Liver (tissue), 10 donors: ENCODE results near the gene TEX14. TPM values are rescaled to one million over a fixed set of nuclear protein-coding genes. Genes with fewer than 3 reads are reported as not detected.

Source experiments
- DNase-seq: peaks from one replicate; pipeline ENCODE4 v3.0.0-alpha.2; 2017; ENCODE audit warnings: low spot score
- H3K27ac ChIP-seq, 2 donors: one replicate each; pipeline ENCODE4 v1.7.0; 2013; ENCODE audit warnings: inconsistent platforms in 2 of 2, low read length in 2 of 2, control low read depth in 1 of 2, low read depth in 1 of 2, mild to moderate bottlenecking in 1 of 2
- H3K27me3 ChIP-seq, 4 donors: one replicate each; pipeline versions ENCODE4 v1.6.1 to v1.7.0; 2013; ENCODE audit warnings: low read length in 3 of 4, inconsistent platforms in 1 of 4, mild to moderate bottlenecking in 1 of 4, moderate library complexity in 1 of 4; ENCODE audit not compliant: control insufficient read depth in 4 of 4, insufficient read depth in 4 of 4
- H3K36me3 ChIP-seq, 4 donors: one replicate each; pipeline versions ENCODE4 v1.6.1 to v1.7.0; 2013; ENCODE audit warnings: low read length in 3 of 4, mild to moderate bottlenecking in 3 of 4, low read depth in 1 of 4, moderate library complexity in 1 of 4; ENCODE audit not compliant: control insufficient read depth in 4 of 4, insufficient read depth in 3 of 4
- H3K4me1 ChIP-seq, 4 donors: one replicate each; pipeline versions ENCODE4 v1.6.1 to v1.7.0; 2013; ENCODE audit warnings: low read length in 3 of 4, mild to moderate bottlenecking in 3 of 4, moderate library complexity in 1 of 4; ENCODE audit not compliant: control insufficient read depth in 4 of 4, insufficient read depth in 4 of 4
- H3K4me3 ChIP-seq, 3 donors: one replicate each; pipeline versions ENCODE4 v1.6.1 to v1.7.0; 2013; ENCODE audit warnings: low read length in 3 of 3, control low read depth in 1 of 3, low read depth in 1 of 3, mild to moderate bottlenecking in 1 of 3
- H3K9ac ChIP-seq, 2 donors: one replicate each; pipeline ENCODE4 v1.7.0; 2013; ENCODE audit warnings: low read length in 2 of 2, mild to moderate bottlenecking in 2 of 2, moderate library complexity in 2 of 2, control low read depth in 1 of 2, low read depth in 1 of 2
- H3K9me3 ChIP-seq, 4 donors: one replicate each; pipeline versions ENCODE4 v1.6.1 to v1.7.0; 2013; ENCODE audit warnings: low read length in 3 of 4; ENCODE audit not compliant: control insufficient read depth in 4 of 4
- ATF3 ChIP-seq: IDR thresholded peaks from 2 replicates; pipeline ENCODE4 v1.6.1; 2016; ENCODE audit warnings: antibody characterized with exemption
- CTCF ChIP-seq: fragments of 150-350 bp; IDR thresholded peaks from 2 replicates; pipeline ENCODE4 v1.5.1; 2017; ENCODE audit warnings: improper control_type of control experiment, low read depth, low read length; ENCODE audit not compliant: missing input control
- EGR1 ChIP-seq, 2 donors: IDR thresholded peaks; 2 replicates each; pipeline ENCODE4 v1.6.1; 2016 to 2018; ENCODE audit warnings: antibody characterized with exemption in 2 of 2, low read depth in 2 of 2
- FOXA1 ChIP-seq: IDR thresholded peaks from 2 replicates; pipeline ENCODE4 v1.6.1; 2016; ENCODE audit warnings: antibody characterized with exemption
- FOXA2 ChIP-seq: IDR thresholded peaks from 2 replicates; pipeline ENCODE4 v1.6.1; 2016; ENCODE audit warnings: antibody characterized with exemption
- GABPA ChIP-seq, 2 donors: IDR thresholded peaks in 1 of 2; conservative IDR thresholded peaks in 1 of 2; 2 replicates each; pipeline ENCODE4 v1.6.1; 2016; ENCODE audit warnings: antibody characterized with exemption in 2 of 2, mild to moderate bottlenecking in 1 of 2, moderate library complexity in 1 of 2
- HNF4A ChIP-seq, 2 donors: conservative IDR thresholded peaks; 2 replicates each; pipeline ENCODE4 v1.6.1; 2016; ENCODE audit warnings: antibody characterized with exemption in 2 of 2, mild to moderate bottlenecking in 2 of 2
- HNF4G ChIP-seq: IDR thresholded peaks from 2 replicates; pipeline ENCODE4 v1.6.1; 2016; ENCODE audit warnings: antibody characterized with exemption
- JUND ChIP-seq, 2 donors: IDR thresholded peaks; 2 replicates each; pipeline ENCODE4 v1.6.1; 2016; ENCODE audit warnings: antibody characterized with exemption in 2 of 2
- MAX ChIP-seq: IDR thresholded peaks from 2 replicates; pipeline ENCODE4 v1.6.1; 2016; ENCODE audit warnings: antibody characterized with exemption
- NR2F2 ChIP-seq: IDR thresholded peaks from 2 replicates; pipeline ENCODE4 v1.6.1; 2016; ENCODE audit warnings: antibody characterized with exemption
- RAD21 ChIP-seq, 2 donors: IDR thresholded peaks; 2 replicates each; pipeline ENCODE4 v1.6.1; 2016; ENCODE audit warnings: antibody characterized with exemption in 2 of 2, mild to moderate bottlenecking in 2 of 2
- REST ChIP-seq: IDR thresholded peaks from 2 replicates; pipeline ENCODE4 v1.6.1; 2016; ENCODE audit warnings: antibody characterized with exemption, mild to moderate bottlenecking
- RXRA ChIP-seq, 2 donors: IDR thresholded peaks; 2 replicates each; pipeline ENCODE4 v1.6.1; 2017 to 2018; ENCODE audit warnings: antibody characterized with exemption in 2 of 2, mild to moderate bottlenecking in 1 of 2
- SP1 ChIP-seq: IDR thresholded peaks from 2 replicates; pipeline ENCODE4 v1.6.1; 2018; ENCODE audit warnings: antibody characterized with exemption, mild to moderate bottlenecking
- TAF1 ChIP-seq: conservative IDR thresholded peaks from 2 replicates; pipeline ENCODE4 v1.6.1; 2016; ENCODE audit warnings: antibody characterized with exemption, mild to moderate bottlenecking
- YY1 ChIP-seq: IDR thresholded peaks from 2 replicates; pipeline ENCODE4 v1.6.1; 2016; ENCODE audit warnings: antibody characterized with exemption, mild to moderate bottlenecking
- ZBTB33 ChIP-seq: IDR thresholded peaks from 2 replicates; pipeline ENCODE4 v1.6.1; 2016; ENCODE audit warnings: antibody characterized with exemption
- WGBS: extraction: QIAGEN DNeasy Blood & Tissue Kit; methylation state at CpG from one replicate; pipeline ENCODE4 v1.1.7; 2013; 5-methylcytosine and 5-hydroxymethylcytosine counted together
- polyA plus RNA-seq, 2 donors: library from polyadenylated mRNA; stranded (reverse) in 1 of 2; unstranded in 1 of 2; fragments of 200-250 nt in 1 of 2; fragments of >200 nt in 1 of 2; fragmentation: Nextera tagmentation in 1 of 2; extraction: Ambion mirVana in 1 of 2; gene quantifications; one replicate each; pipeline versions ENCODE4 v1.2.1 to v1.2.3, GENCODE V29; 2013 to 2015
- small RNA-seq: library from RNA; depleted of rRNA; stranded (forward); fragments of <200 nt; gene quantifications from one replicate; pipeline ENCODE3, GENCODE V24; 2014
- total RNA-seq, 2 donors: library from RNA; depleted of rRNA; stranded (reverse); fragments of >200 nt; gene quantifications; one replicate each; pipeline ENCODE4 v1.2.3, GENCODE V29; 2014
- donor health status: healthy.
- donor health status: healthy.
- donor health status: healthy.
- donor health status: healthy.
- donor health status: healthy.

The TEX14 gene
- total and polyA plus RNA-seq, 4 donors: 0.01 to 0.17 (median 0.13) TPM

- Histone ChIP-seq H3K4me1 (peaks cover 4 to 36% (median 16%) of the 10 kb centered on the region in 4 donors), H3K27ac (peak overlapping the region; percentile 85 to 94), H3K36me3 (peaks cover 26 to 71% (median 64%) of the 10 kb centered on the region in 4 donors), H3K4me3 (no peak overlapping the region), H3K9me3 (no peaks in the 10 kb centered on the region), H3K9ac (peak overlapping the region in 1 of 2 donors; percentile 33), H3K27me3 (no peaks in the 10 kb centered on the region)
- WGBS: 37% methylated on average over 13 of the region's 13 CpGs
- DNase-seq: no peak
- TF ChIP-seq REST (peak; percentile 79), NR2F2 (no peak), FOXA2 (peak; percentile 28), RXRA (IDR thresholded peaks at IDR 0.05) (peak in 1 of 2 donors; percentile 92), HNF4A (conservative IDR thresholded peaks at IDR 0.05) (peak; percentile 89 to 99), CTCF (no peak), RAD21 (IDR thresholded peaks at IDR 0.05) (no peak), ZBTB33 (peak; percentile 61), SP1 (peak; percentile 29), FOXA1 (peak; percentile 65), MAX (peak; percentile 72), ATF3 (peak; percentile 43), JUND (IDR thresholded peaks at IDR 0.05) (peak in 1 of 2 donors; percentile 78), HNF4G (peak; percentile 67), TAF1 (no peak), GABPA (IDR thresholded peaks at IDR 0.05 in 1 of 2, conservative IDR thresholded peaks at IDR 0.05 in 1 of 2) (peak in 1 of 2 donors; percentile 49), EGR1 (IDR thresholded peaks at IDR 0.05; ENCODE audit: low read depth in 2 of 2) (peak in 1 of 2 donors; percentile 20), YY1 (peak; percentile 92)
Observed at GRCh38 chr17:58507123-58507634, 184.7 kb downstream of the TEX14 start.

Small RNA genes lying within 50 kb of the gene (small RNA-seq; reads per million reads assigned to genes)
- gene AC011195.1 (not detected), gene RF00012 (not detected), gene RNU1-108P (not detected), gene RNU1-52P (not detected), gene RNU1-85P (not detected)

Other genes starting within 250 kb of the TEX14 start
- under 1 TPM; 0.09 to 0.17 TPM for gene HSF5, start 203.6 kb downstream of the TEX14 start, total RNA-seq
- gene HSF5, start 203.6 kb downstream of the TEX14 start, polyA plus RNA-seq: not detected
- 10 to 100 TPM; 39.8 to 70.1 TPM for gene MTMR4, start 177.4 kb downstream of the TEX14 start, total RNA-seq
- gene MTMR4, start 177.4 kb downstream of the TEX14 start, polyA plus RNA-seq: 10 to 100 TPM; 17.2 to 20.0 TPM
- gene RAD51C, start 557 bp upstream of the TEX14 start, total RNA-seq: 10 to 100 TPM in 1 of 2 donors, 1 to 10 TPM in 1; 8.8 to 22.2 TPM
- gene RAD51C, start 557 bp upstream of the TEX14 start, polyA plus RNA-seq: 10 to 100 TPM in 1 of 2 donors, 1 to 10 TPM in 1; 6.9 to 16.2 TPM
- gene PPM1E, start 63.8 kb upstream of the TEX14 start, total RNA-seq: under 1 TPM in 1 of 2 donors, not detected in 1; 0.25 TPM
- gene PPM1E, start 63.8 kb upstream of the TEX14 start, polyA plus RNA-seq: under 1 TPM; 0.50 to 0.61 TPM